GM18505 (cell line): Measurements from ENCODE around the gene PHRF1.

ENCODE experiments used
- ATAC-seq: cut with Tn5 transposase; IDR thresholded peaks from one replicate; pipeline ENCODE4 v1.9.1; 2021; ENCODE audit not compliant: unreplicated experiment
- POLR2A ChIP-seq: IDR thresholded peaks from 4 replicates; pipeline ENCODE4 v1.6.1; 2011; ENCODE audit warnings: borderline replicate concordance; ENCODE audit not compliant: insufficient read depth, insufficient read length; ENCODE audit errors: extremely low read depth

The PHRF1 gene

DNA sequence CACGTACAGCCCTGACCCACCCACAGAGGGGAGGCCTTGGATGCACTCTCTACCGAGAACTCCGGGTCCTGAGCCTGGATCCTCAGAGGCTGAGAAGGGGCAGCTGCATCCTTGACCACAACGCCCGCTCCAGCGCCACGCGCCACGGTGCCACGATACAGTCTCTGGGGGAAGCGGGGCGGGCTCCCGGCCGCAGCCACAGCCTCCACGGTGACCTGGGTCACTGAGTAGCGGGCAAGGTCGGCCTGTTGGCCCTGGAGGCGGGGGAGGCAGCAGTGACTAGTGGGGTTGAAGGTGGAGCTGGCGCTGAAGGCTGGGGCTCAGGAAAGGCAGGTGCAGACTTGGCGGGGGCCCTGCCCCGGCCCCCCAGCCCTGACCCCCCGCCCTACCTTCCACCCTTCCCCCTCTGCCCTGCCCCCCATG is 43.4 kb downstream of the PHRF1 start:
- ATAC-seq = no peak
- no peak for TF ChIP-seq POLR2A

DNA sequence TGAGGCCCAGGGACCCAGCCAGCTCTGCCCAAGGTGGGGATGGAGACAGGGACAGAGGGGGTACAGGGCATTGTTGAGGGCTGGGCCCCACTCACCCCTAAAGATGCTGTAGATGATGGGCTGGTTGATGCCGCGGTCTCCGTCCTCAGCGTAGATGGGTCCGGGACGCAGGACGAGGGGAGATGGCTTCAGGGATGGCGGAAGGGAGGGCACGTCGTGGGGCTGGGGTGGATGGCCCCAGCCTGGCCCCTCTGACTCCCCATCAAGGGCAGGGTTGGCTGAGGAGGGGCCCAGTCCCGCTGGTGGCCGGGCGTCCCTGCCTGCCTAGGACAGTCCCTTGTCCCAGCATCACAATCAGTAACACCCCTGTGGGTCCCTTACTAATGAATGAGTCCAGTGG is 43.9 kb downstream of the PHRF1 start:
- no peak for TF ChIP-seq POLR2A
- ATAC-seq = no peak

DNA sequence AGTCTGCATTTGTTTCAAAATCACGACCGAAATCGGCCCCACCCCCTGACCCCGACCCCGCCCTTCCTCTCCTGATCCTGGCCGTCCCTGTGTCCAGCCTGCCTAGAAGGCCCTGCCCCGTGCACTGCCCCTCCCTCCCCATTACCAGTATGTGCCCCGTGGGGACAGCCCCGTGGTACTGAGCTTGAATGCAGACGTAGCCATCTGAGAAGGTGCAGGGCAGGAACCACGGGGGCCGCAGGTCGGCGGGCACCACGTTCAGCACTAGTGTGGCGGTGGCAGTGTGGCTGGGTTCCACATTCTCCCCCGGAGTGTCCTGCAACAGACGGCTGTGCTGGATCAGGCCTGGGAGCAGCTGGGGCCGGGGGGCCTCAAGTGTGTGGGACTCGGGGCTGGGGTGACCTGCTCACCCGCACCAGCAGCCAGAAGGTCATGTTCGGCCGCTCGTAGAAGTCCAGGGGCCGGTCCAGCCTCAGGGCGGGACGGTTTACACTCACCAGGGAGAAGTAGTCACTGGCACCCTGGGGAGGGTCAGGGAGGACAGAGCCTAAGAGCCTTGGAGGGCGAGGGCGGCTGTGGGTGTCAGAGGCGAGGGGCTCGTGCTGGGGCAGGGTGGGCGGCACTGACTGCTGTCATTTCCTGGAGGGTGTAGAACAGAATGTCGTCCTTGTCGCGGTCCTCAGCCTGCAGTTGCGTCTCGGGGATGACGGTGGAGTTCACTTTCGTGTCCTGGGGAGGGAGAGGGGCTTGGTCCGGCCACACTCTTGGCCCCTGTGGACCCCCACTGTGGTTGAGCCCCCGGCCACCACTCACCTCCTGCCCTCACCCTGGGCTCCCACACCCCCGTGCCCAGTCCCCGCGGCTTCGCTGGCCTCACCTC is 44.9 kb downstream of the PHRF1 start:
- ATAC-seq = no peak
- TF ChIP-seq POLR2A = no peak

DNA sequence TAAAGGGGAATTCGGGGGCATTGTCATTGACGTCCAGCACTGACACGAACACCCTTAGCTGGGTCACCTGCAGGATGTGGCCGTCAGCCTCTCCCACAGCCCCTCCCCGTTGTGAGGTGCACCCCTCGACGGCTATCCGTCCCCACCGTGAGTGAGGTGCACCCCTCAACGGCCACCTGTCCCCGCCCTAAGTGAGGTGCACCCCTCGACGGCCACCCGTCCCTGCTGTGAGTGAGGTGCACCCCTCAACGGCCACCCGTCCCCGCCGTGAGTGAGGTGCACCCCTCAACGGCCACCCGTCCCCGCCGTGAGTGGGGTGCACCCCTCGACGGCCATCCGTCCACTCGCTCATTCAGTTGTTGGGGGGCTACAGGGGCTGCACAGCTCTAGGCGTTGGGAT is 45.6 kb downstream of the PHRF1 start:
- ATAC-seq = no peak

DNA sequence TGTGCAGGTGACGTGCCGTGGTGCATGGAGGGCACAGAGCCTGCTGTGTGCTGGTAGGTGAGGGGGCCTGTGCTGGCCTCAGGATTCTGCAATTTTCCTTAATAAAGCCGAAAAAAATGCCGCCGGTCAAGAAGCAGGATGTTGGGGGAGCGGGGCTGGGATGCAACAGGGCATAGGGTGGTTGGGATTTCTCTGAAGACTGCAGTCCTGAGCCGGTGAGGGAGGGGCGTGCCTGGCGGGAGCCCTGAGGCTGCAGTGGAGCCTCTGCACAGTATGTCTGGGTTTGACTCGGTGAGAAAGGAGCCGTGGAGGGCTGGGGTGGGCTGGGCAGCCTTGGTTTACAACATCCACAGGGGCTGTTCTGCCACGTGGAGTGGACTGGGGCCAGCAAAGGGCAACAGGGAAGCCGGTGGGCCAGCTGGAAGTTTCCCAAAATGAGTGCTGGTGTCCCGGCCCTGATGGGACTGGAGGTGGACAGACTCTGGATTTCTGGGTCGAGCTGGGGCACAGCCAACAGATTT is 47.1 kb downstream of the PHRF1 start:
- ATAC-seq = no peak
- no peak for TF ChIP-seq POLR2A

More for the DNA sequence above, 45.6 kb downstream of the PHRF1 start:
- TF ChIP-seq POLR2A = no peak

DNA sequence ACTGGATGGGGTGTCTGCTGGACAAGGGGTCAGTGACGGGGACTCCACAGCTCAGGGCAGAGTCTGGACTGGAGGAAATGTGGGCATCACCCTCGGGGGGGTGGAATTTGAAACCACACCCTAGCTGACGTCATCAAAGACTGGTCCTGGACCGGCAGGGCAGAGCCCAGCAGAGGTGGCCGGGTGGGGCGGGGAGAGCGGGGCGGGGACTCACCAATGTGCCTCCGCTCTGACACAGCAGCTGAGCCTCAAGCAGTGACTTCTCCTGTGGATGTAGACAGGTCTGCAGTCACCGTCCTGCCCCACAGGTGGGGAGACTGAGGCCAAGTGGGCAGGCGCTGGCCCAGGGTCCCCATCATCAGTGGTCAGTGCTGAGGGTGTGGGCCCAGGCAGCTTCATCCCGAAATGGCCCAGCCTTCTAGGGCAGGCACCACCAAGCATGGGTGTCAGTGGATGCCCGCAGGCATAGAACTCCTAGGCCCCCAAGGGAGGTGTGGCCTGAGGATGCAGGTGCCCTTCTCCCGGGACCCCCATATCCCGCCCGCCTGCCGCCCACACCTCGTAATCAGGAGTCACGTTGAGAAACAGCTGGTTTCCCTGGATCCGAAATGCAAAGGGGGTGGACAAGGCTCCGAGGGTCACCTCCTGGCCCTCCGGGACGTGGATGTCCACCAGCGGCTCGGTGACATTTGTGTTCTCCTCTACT is 47.9 kb downstream of the PHRF1 start:
- TF ChIP-seq POLR2A = no peak
- no peak for ATAC-seq

DNA sequence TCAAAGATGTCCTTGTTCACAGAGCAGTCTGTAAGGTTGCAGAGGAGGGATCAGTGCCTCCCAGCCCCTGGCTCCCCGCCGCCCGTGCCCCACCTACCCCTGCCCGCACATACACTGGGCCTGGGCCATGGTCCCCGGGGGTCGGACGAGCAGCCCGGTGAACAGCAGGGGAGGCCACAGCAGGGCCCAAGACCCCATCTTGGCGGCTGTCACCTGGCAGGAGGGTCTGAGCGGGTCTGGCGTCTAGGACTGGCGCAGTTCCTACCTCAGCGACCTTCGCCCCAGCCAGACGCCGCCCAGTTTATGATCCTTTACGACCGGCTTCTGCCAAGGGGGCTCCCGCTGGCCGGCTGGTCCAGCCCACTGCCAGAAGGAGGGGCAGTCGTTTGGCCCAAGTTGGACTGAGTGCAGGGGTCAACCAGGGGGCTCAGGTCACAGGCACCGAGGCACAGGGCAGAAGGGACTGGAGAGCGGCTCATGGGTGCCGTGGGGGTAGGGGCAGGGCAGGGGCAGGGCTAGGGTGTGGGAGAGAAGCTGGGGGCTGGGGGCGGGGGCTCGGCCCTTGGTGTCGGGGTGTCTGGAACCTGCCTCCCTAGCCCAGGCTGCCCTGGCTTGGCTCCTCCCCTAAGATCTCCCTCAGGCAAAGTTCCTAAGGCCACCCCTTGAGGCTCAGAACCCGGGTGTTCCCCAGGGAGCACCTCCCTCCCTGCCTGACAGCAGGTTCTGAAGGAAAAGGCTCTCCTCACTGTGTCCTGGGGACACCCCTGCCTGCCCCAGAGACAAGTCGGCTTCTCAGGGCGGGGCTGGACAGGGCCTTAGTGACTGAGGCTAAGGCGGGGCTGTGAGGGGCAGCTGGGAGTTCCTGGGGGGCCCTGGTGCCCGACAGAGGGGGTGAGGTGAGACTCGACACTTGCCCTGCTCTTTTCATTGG is 48.7 kb downstream of the PHRF1 start, which contains the start of gene CDHR5:
Gene CDHR5, minus strand, starts transcription at position 251 of the 931 bp plus-strand sequence. Its CDS starts 53 bp downstream, at position 198.
- TF ChIP-seq POLR2A = no peak
- ATAC-seq = no peak

DNA sequence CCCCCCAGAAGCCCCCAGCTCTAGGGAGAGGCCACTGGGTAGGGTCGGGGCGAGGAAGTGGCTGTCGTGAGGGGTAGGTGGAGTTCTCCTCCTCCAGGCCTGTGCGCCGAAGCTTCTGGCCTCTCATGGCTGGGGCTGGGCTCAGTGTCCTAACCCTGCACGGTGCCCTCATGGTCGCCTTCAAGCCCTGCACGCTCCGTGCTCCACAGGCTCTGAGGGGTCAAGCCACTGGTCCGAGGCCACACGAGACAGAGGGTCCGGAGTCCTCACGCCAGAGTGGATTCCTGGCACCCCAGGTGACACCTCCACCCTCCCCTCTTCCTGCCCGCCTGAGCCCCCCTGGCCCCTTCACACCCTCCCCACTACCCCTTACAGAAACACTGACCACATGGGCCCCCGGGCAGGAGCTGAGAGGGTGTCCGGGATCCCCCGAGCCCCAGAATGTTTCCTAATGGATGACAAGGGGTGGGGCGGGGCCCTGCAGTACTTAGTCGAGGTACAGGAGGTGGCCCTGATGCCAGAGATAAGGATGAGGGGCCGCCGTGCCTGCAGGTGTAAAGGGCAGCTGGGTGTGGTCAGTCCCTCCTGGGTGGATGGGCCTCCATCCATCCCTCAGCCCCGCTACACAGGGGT is 49.5 kb downstream of the PHRF1 start:
- no peak for ATAC-seq
- no peak for TF ChIP-seq POLR2A

DNA sequence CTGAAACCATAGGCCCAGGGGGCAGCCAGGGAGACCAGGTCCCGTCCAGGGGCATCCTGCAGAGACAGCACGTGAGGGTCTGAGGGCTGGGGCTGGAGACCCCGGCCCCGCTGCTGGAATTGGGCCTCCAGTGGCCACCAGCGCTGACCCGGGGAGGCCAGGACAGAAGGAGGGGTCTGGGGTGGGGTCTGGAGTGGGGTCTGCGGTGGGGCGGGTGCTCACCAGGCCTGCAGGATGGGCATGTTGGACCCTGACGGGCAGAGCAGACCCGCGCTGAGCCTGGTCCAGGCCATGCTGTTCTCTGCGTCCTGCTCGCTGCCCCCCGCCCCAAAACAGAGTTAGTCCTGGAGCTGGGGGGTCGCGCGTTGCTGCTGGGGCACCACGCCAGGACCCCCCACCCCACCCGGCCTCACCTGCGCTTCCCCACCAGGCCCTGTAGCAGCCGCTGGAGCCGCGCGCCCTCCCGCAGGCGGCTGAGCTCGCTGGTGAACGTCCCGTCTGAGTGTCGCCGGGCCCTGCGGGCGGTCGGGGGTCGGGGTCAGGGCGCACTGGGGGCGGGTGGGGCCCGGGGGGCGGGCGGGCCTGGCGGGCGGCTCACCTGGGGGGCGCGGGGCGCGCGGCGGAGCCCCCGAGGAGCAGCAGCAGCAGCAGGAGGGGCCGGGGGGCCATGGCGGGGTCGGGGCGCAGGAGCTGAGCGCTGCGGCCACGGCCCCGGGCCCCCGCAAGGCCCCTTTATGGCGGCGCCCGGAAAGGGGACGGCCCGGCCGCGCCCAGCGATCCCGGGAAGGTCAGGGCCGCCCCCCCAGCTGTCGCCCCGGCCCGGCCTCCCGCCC is 50.4 kb downstream of the PHRF1 start, which contains the start of gene SCT:
Gene SCT, minus strand, starts transcription at position 707 of the 833 bp plus-strand sequence. Its CDS starts 38 bp downstream, at position 669.
- ATAC-seq = no peak
- no peak for TF ChIP-seq POLR2A

DNA sequence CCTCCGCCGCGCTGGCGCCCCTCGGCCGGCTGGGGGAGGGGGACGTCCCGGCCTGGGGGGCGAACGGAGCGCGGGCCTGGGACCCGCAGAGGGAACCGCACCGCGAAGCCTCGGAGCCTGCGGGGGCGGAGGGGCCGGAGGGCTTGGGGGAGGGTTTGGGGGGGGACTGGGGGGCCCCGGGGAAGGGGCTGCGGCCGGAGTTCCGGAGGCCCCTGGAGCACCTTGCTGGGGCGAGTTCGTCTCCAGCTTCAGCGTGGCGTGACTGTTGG is 51.0 kb downstream of the PHRF1 start:
- no peak for TF ChIP-seq POLR2A
- no peak for ATAC-seq

DNA sequence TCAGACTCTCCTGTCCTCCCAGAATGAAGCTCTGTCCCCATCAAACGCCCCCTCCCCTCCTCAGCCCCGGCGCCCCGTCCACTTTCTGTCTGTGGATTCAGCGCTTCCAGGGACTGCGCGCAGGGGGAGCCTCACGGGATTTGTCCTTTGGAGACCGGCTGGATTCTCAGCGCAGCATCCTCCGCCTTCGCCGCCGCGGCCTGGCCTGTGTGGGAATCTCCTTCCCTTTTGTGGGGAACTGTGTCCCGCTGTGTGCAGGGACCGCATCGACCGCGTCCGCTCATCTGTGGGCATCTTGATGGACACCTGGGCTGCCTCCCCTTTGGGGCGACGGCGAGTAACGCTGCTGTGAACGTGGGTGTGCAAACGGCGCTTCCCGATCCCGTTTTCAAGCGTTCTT is 51.8 kb downstream of the PHRF1 start:
- ATAC-seq = no peak

DNA sequence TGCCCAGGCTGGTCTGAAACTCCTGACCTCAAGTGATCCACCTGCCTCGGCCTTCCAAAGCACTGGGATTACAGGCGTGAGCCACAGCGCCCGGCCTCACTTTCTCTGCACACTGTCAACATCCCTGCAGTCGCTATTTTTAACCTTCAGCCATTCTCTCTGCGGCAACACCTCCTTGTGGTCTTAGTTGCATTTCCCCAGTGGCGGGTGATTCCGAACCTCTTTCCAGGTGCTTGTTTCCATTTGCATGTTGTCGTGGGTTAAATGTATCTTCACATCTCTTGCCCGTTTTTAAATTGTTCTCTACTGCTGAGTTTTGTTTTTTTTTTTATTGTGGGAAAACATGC is 52.9 kb downstream of the PHRF1 start:
- ATAC-seq = no peak
- no peak for TF ChIP-seq POLR2A

More for the DNA sequence above, 51.8 kb downstream of the PHRF1 start:
- no peak for TF ChIP-seq POLR2A
